GM21390 (cell line): ENCODE measurements around the gene ZNF397.
A peak's percentile ranks its signal among the peaks of the same experiment; 100 is the strongest.

Experiments used
- ATAC-seq: cut with Tn5 transposase; IDR thresholded peaks from one replicate; pipeline ENCODE4 v1.9.1; 2021; ENCODE audit not compliant: unreplicated experiment

ZNF397 gene

GRCh38 chr18:35245719-35246317 is 5.0 kb downstream of the ZNF397 start:
- no peak for ATAC-seq

GRCh38 chr18:35246831-35247230 is 6.0 kb downstream of the ZNF397 start:
- no peak for ATAC-seq

GRCh38 chr18:35247412-35248249 is 6.8 kb downstream of the ZNF397 start:
- ATAC-seq: no peak

GRCh38 chr18:35248429-35248828 is 7.6 kb downstream of the ZNF397 start:
- no peak for ATAC-seq

GRCh38 chr18:35252466-35252865 is 11.6 kb downstream of the ZNF397 start:
- no peak for ATAC-seq

GRCh38 chr18:35253655-35254287 is 12.9 kb downstream of the ZNF397 start:
- ATAC-seq: no peak

GRCh38 chr18:35256947-35257346 is 16.1 kb downstream of the ZNF397 start:
- no peak for ATAC-seq

GRCh38 chr18:35264409-35264808 is 23.6 kb downstream of the ZNF397 start:
- no peak for ATAC-seq

- ATAC-seq: peak; percentile 70
Observed at GRCh38 chr18:35267161-35267651, 26.4 kb downstream of the ZNF397 start.

GRCh38 chr18:35267809-35268208 is 27.0 kb downstream of the ZNF397 start:
- no peak for ATAC-seq

- no peak for ATAC-seq
Observed at GRCh38 chr18:35268821-35269220, 28.0 kb downstream of the ZNF397 start.

GRCh38 chr18:35271656-35272055 is 30.8 kb downstream of the ZNF397 start:
- no peak for ATAC-seq

GRCh38 chr18:35276267-35276666 is 35.4 kb downstream of the ZNF397 start:
- ATAC-seq: no peak

- ATAC-seq: no peak
Observed at GRCh38 chr18:35277633-35278032, 36.8 kb downstream of the ZNF397 start.

GRCh38 chr18:35278085-35278484 is 37.3 kb downstream of the ZNF397 start:
- ATAC-seq: no peak

GRCh38 chr18:35278969-35279368 is 38.1 kb downstream of the ZNF397 start:
- no peak for ATAC-seq

- ATAC-seq: no peak
Observed at GRCh38 chr18:35282353-35282752, 41.5 kb downstream of the ZNF397 start.

GRCh38 chr18:35283923-35284794 is 43.3 kb downstream of the ZNF397 start:
- ATAC-seq: no peak

- ATAC-seq: no peak
Observed at GRCh38 chr18:35284841-35285240, 44.0 kb downstream of the ZNF397 start.

- ATAC-seq: no peak
Observed at GRCh38 chr18:35289293-35289692, 48.5 kb downstream of the ZNF397 start.

GRCh38 chr18:35289727-35290093 is 48.9 kb downstream of the ZNF397 start:
- peak; percentile 50 for ATAC-seq
